CD14-positive monocyte (primary cell): ENCODE results near the gene PEX12. TPM values are rescaled to one million over a fixed set of nuclear protein-coding genes. Genes with fewer than 3 reads are reported as not detected.
"Not testable (repeated sequence)": the region's sequence is repeated elsewhere in the genome, so short reads cannot be mapped to it uniquely, and the experiment has no call there.

Source experiments
- DNase-seq, 3 donors: peaks; one replicate each; pipeline ENCODE4 v3.0.0-alpha.2; 2011 to 2022
- H2AFZ ChIP-seq: 2 replicates; pipeline ENCODE4 v1.6.0; 2012; ENCODE audit warnings: mild to moderate bottlenecking, low read depth, low read length, inconsistent platforms; ENCODE audit not compliant: insufficient read depth, poor library complexity, severe bottlenecking
- H3K27ac ChIP-seq, 2 donors: 1 replicate in 1 of 2; 2 replicates in 1 of 2; pipeline ENCODE4 v1.5.1; 2012 to 2013; ENCODE audit warnings: low read length in 2 of 2, control low read depth in 1 of 2, inconsistent platforms in 1 of 2, low read depth in 1 of 2, mild to moderate bottlenecking in 1 of 2
- H3K27me3 ChIP-seq, 2 donors: one replicate each; pipeline versions ENCODE4 v1.6.0 to v1.6.1; 2011 to 2013; ENCODE audit warnings: low read length in 2 of 2; ENCODE audit not compliant: control insufficient read depth in 2 of 2, insufficient read depth in 2 of 2
- H3K36me3 ChIP-seq, 2 donors: replicated peaks in 1 of 2; 1 replicate in 1 of 2; 2 replicates in 1 of 2; pipeline versions ENCODE4 v1.5.1 to v1.6.1; 2012 to 2013; ENCODE audit warnings: low read length in 2 of 2, control low read depth in 1 of 2, inconsistent platforms in 1 of 2, mild to moderate bottlenecking in 1 of 2; ENCODE audit not compliant: insufficient read depth in 2 of 2, control insufficient read depth in 1 of 2
- H3K4me1 ChIP-seq, 2 donors: 1 replicate in 1 of 2; 2 replicates in 1 of 2; pipeline versions ENCODE4 v1.5.1 to v1.6.1; 2012 to 2013; ENCODE audit warnings: low read length in 2 of 2, control low read depth in 1 of 2, inconsistent platforms in 1 of 2, mild to moderate bottlenecking in 1 of 2, moderate library complexity in 1 of 2; ENCODE audit not compliant: insufficient read depth in 2 of 2, control insufficient read depth in 1 of 2
- H3K4me2 ChIP-seq: replicated peaks from 2 replicates; pipeline ENCODE3; 2012; ENCODE audit warnings: low read length, moderate library complexity, mild to moderate bottlenecking; ENCODE audit not compliant: poor library complexity, severe bottlenecking; ENCODE audit errors: extremely low read depth
- H3K4me3 ChIP-seq, 3 experiments: fragments of 200-600 bp in 1 of 3; sonication (generic) in 1 of 3; replicated peaks in 1 of 3; 1 replicate in 2 of 3; 2 replicates in 1 of 3; pipeline ENCODE4 v1.5.1; 2011 to 2013; ENCODE audit warnings: low read length in 3 of 3, mild to moderate bottlenecking in 3 of 3, control low read depth in 2 of 3, low read depth in 2 of 3, inconsistent platforms in 1 of 3, moderate library complexity in 1 of 3
- H3K79me2 ChIP-seq: 2 replicates; pipeline ENCODE4 v1.6.0; 2012; ENCODE audit warnings: mild to moderate bottlenecking, control low read depth, inconsistent platforms, low read length, moderate library complexity; ENCODE audit not compliant: insufficient read depth
- H3K9ac ChIP-seq: 2 replicates; pipeline ENCODE4 v1.6.0; 2017; ENCODE audit warnings: low read length, mild to moderate bottlenecking; ENCODE audit not compliant: insufficient read depth, poor library complexity, severe bottlenecking
- H3K9me3 ChIP-seq, 2 donors: replicated peaks in 1 of 2; 1 replicate in 1 of 2; 2 replicates in 1 of 2; pipeline versions ENCODE4 v1.5.1 to v1.6.1; 2012 to 2013; ENCODE audit warnings: low read length in 2 of 2, control low read depth in 1 of 2; ENCODE audit not compliant: control insufficient read depth in 1 of 2, insufficient read depth in 1 of 2
- H4K20me1 ChIP-seq: 2 replicates; pipeline ENCODE4 v1.6.0; 2012; ENCODE audit warnings: mild to moderate bottlenecking, low read length, control low read depth, moderate library complexity; ENCODE audit not compliant: insufficient read depth
- H3K27ac Mint-ChIP-seq, 7 donors: one replicate each; pipeline ENCODE4 v1.8.0; 2020; ENCODE audit warnings: mild to moderate bottlenecking in 7 of 7, mixed read lengths in 7 of 7, moderate library complexity in 6 of 7, inconsistent platforms in 2 of 7
- H3K27me3 Mint-ChIP-seq, 3 donors: one replicate each; pipeline ENCODE4 v1.8.0; 2021 to 2022; ENCODE audit warnings: low read depth in 3 of 3, mild to moderate bottlenecking in 3 of 3, mixed read lengths in 3 of 3, moderate library complexity in 3 of 3, inconsistent platforms in 1 of 3
- H3K36me3 Mint-ChIP-seq, 2 donors: one replicate each; pipeline ENCODE4 v1.8.0; 2020; ENCODE audit warnings: mixed read lengths in 2 of 2, inconsistent platforms in 1 of 2, mild to moderate bottlenecking in 1 of 2
- H3K4me1 Mint-ChIP-seq: one replicate; pipeline ENCODE4 v1.8.0; 2020; ENCODE audit warnings: mild to moderate bottlenecking, mixed read lengths
- H3K4me3 Mint-ChIP-seq, 2 donors: one replicate each; pipeline ENCODE4 v1.8.0; 2020; ENCODE audit warnings: mild to moderate bottlenecking in 2 of 2, mixed read lengths in 2 of 2, moderate library complexity in 1 of 2
- H3K9me3 Mint-ChIP-seq, 7 donors: one replicate each; pipeline ENCODE4 v1.8.0; 2020 to 2022; ENCODE audit warnings: mixed read lengths in 7 of 7, mild to moderate bottlenecking in 6 of 7, moderate library complexity in 6 of 7, inconsistent platforms in 2 of 7
- CTCF ChIP-seq: fragments of 200-600 bp; IDR thresholded peaks from one replicate; pipeline ENCODE4 v1.8.0; 2022; ENCODE audit warnings: antibody characterized with exemption, mild to moderate bottlenecking
- WGBS: methylation state at CpG from one replicate; pipeline ENCODE4 v1.1.5; 2013; ENCODE audit warnings: missing lambda C conversion rate; ENCODE audit not compliant: insufficient coverage; 5-methylcytosine and 5-hydroxymethylcytosine counted together
- intact Hi-C, 2 donors: fragments of 100-400 bp; cut with micrococcal nuclease; formaldehyde crosslinking; loops; one replicate each; pipeline versions ENCODE4 v1.15.0 to v1.15.1; 2023
- polyA plus RNA-seq, 3 donors: library from polyadenylated mRNA; depleted of rRNA in 1 of 3; unstranded in 2 of 3; stranded (reverse) in 1 of 3; fragments of 300-500 nt in 2 of 3; fragments of >200 nt in 1 of 3; fragmentation: Illumina TruSeq in 2 of 3; gene quantifications; 1 replicate in 2 of 3; 2 replicates in 1 of 3; pipeline ENCODE4 v1.2.3, GENCODE V29; 2012 to 2021

PEX12 gene
- polyA plus RNA-seq, 3 donors, result 0.08 to 0.72 (median 0.31) TPM

GRCh38 chr17:35536664-35537171, 41.7 kb downstream of the PEX12 start:
- Histone ChIP-seq H3K4me1 (peaks cover 17 to 23% of the 10 kb centered on the region in 2 donors), H3K4me2 (no peak overlapping the region), H3K27me3 (no peaks in the 10 kb centered on the region), H2AFZ (peak overlapping the region; percentile 47), H3K79me2 (no peaks in the 10 kb centered on the region), H3K4me3 (no peak overlapping the region), H3K9me3 (no peaks in the 10 kb centered on the region), H4K20me1 (no peaks in the 10 kb centered on the region), H3K9ac (no peak overlapping the region), H3K36me3 (no peaks in the 10 kb centered on the region), H3K27ac (no peak overlapping the region)
- no peak for TF ChIP-seq CTCF
- intact Hi-C loops, result loop anchor here in 1 of 2 donors (5.0 to 10.0 kb wide), 3 partner anchors 162 to 364 kb away; partner anchors contain the start of gene SLFN11
- Mint-ChIP-seq H3K27me3 (peaks cover 0 to 1% (median 0%) of the 10 kb centered on the region in 3 donors), H3K9me3 (no peaks in the 10 kb centered on the region), H3K27ac (peak overlapping the region in 3 of 7 donors; percentile 7 to 42 (median 19)), H3K36me3 (no peaks in the 10 kb centered on the region), H3K4me3 (peak overlapping the region in 1 of 2 donors; percentile 53), H3K4me1 (peaks cover 29% of the 10 kb centered on the region)
- WGBS, result 91% methylated on average over 6 of the region's 13 CpGs
- DNase-seq, result peak in 1 of 3 donors; percentile 22

GRCh38 chr17:35535406-35535805, 43.0 kb downstream of the PEX12 start:
- peaks cover 22% of the 10 kb centered on the region for H3K4me1 Mint-ChIP-seq
- not testable (repeated sequence) for H3K27ac ChIP-seq, H3K27me3 ChIP-seq, H3K9me3 ChIP-seq, H3K9me3 Mint-ChIP-seq, H4K20me1 ChIP-seq, H3K27me3 Mint-ChIP-seq, H3K4me2 ChIP-seq, H3K27ac Mint-ChIP-seq, H3K36me3 Mint-ChIP-seq, H3K79me2 ChIP-seq, H2AFZ ChIP-seq, H3K36me3 ChIP-seq, DNase-seq, H3K4me3 ChIP-seq, H3K9ac ChIP-seq
- peaks cover 11 to 14% of the 10 kb centered on the region in 2 donors for H3K4me1 ChIP-seq
- intact Hi-C loops, result loop anchor here (2.0 to 10.0 kb wide), 4 partner anchors 161 to 363 kb away; partner anchors contain the start of gene SLFN11 (in 1 of the 2)
- H3K4me3 Mint-ChIP-seq, result peak overlapping the region in 1 of 2 donors; percentile 25
- WGBS, result no CpG with 5 or more reads among the region's 9 CpGs
